AG08395 (cell line): ENCODE data around the gene FOXG1.

Source experiments
- DNase-seq: peaks from one replicate; pipeline ENCODE4 v3.0.0; 2012; ENCODE audit warnings: mixed read lengths, low spot score

Gene FOXG1

GRCh38 chr14:28776482-28777266 is 10.1 kb downstream of the FOXG1 start:
- no peak for DNase-seq

GRCh38 chr14:28777471-28778137 is 11.0 kb downstream of the FOXG1 start:
- DNase-seq = no peak

GRCh38 chr14:28778138-28779117 is 11.8 kb downstream of the FOXG1 start:
- no peak for DNase-seq

GRCh38 chr14:28779456-28779855 is 12.9 kb downstream of the FOXG1 start:
- no peak for DNase-seq

- DNase-seq = no peak
Observed at GRCh38 chr14:28780843-28781820, 14.5 kb downstream of the FOXG1 start.

- no peak for DNase-seq
Observed at GRCh38 chr14:28782301-28782700, 15.7 kb downstream of the FOXG1 start.

GRCh38 chr14:28783664-28784063 is 17.1 kb downstream of the FOXG1 start:
- no peak for DNase-seq

- no peak for DNase-seq
Observed at GRCh38 chr14:28784096-28785048, 17.8 kb downstream of the FOXG1 start.

- no peak for DNase-seq
Observed at GRCh38 chr14:28785096-28785952, 18.7 kb downstream of the FOXG1 start.

- DNase-seq = no peak
Observed at GRCh38 chr14:28807518-28807917, 40.9 kb downstream of the FOXG1 start.

- DNase-seq = no peak
Observed at GRCh38 chr14:28813810-28814209, 47.2 kb downstream of the FOXG1 start.
